ENCODE data around the gene ISM1.

DNA sequence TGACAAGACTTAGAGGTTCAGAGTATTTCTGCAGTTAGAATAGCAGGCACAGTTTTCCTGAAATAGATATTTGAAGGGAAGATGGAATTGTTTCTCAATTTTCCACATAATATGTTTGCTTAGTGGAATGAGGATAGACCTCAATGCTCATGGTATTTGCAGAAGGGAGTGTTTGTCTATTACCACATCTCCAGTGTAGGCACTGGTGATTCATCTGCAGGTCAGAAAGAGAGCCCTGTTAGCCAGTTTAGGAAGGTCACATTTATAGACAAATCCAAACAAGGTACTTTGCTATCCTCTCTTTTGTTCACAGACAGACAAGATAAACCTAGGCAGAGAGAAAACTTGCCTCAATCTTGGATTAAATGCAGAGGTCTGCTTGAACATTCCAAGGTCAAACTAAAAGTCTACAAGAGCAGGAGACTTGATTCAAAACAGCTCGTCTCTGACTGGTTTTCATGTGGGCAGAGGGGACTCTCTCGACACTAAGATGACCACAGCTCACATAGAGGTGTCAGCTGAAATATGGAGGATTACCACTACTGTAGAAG lies 22.8 kb downstream of the ISM1 start:
- TF ChIP-seq, protein P1, sequence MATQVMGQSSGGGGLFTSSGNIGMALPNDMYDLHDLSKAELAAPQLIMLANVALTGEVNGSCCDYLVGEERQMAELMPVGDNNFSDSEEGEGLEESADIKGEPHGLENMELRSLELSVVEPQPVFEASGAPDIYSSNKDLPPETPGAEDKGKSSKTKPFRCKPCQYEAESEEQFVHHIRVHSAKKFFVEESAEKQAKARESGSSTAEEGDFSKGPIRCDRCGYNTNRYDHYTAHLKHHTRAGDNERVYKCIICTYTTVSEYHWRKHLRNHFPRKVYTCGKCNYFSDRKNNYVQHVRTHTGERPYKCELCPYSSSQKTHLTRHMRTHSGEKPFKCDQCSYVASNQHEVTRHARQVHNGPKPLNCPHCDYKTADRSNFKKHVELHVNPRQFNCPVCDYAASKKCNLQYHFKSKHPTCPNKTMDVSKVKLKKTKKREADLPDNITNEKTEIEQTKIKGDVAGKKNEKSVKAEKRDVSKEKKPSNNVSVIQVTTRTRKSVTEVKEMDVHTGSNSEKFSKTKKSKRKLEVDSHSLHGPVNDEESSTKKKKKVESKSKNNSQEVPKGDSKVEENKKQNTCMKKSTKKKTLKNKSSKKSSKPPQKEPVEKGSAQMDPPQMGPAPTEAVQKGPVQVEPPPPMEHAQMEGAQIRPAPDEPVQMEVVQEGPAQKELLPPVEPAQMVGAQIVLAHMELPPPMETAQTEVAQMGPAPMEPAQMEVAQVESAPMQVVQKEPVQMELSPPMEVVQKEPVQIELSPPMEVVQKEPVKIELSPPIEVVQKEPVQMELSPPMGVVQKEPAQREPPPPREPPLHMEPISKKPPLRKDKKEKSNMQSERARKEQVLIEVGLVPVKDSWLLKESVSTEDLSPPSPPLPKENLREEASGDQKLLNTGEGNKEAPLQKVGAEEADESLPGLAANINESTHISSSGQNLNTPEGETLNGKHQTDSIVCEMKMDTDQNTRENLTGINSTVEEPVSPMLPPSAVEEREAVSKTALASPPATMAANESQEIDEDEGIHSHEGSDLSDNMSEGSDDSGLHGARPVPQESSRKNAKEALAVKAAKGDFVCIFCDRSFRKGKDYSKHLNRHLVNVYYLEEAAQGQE (IDR thresholded peaks at IDR 0.05; ENCODE audit: low read depth): no peak
- TF ChIP-seq TCF12 (IDR thresholded peaks at IDR 0.05; ENCODE audit: low read depth) (no peak), EP300 (IDR thresholded peaks at IDR 0.05; ENCODE audit: borderline replicate concordance) (no peak), RAD21 (IDR thresholded peaks at IDR 0.05; ENCODE audit: low read depth) (no peak), CREB1 (IDR thresholded peaks at IDR 0.05; ENCODE audit: low read depth) (no peak), FOXM1 (IDR thresholded peaks at IDR 0.05; ENCODE audit: borderline replicate concordance, low read depth) (no peak), YY1 (IDR thresholded peaks at IDR 0.05; ENCODE audit: low read depth) (no peak), CEBPB (IDR thresholded peaks at IDR 0.05) (no peak), TAF1 (IDR thresholded peaks at IDR 0.05; ENCODE audit: low read depth) (no peak)
- TF ChIP-seq, protein P2, sequence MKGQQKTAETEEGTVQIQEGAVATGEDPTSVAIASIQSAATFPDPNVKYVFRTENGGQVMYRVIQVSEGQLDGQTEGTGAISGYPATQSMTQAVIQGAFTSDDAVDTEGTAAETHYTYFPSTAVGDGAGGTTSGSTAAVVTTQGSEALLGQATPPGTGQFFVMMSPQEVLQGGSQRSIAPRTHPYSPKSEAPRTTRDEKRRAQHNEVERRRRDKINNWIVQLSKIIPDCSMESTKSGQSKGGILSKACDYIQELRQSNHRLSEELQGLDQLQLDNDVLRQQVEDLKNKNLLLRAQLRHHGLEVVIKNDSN (IDR thresholded peaks at IDR 0.05): no peak
- TF ChIP-seq, protein P3, sequence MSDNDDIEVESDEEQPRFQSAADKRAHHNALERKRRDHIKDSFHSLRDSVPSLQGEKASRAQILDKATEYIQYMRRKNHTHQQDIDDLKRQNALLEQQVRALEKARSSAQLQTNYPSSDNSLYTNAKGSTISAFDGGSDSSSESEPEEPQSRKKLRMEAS (IDR thresholded peaks at IDR 0.05): no peak
